HepG2 (cell line): ENCODE measurements around the gene SYTL3. TPM values are rescaled to one million over a fixed set of nuclear protein-coding genes. Genes with fewer than 3 reads are reported as not detected.

ENCODE experiments used
- ATAC-seq: fragments of 200-7000 bp; cut with Tn5 transposase; 3 replicates; pipeline ENCODE4 v1.9.1; 2020; ENCODE audit warnings: mild to moderate bottlenecking, moderate library complexity
- BruUV-seq: library from RNA; stranded (reverse); fragments of 400-500 nt; replicated peaks from 2 replicates; lab custom pipeline; 2021; lab: Mats Ljungman, UMichigan
- CTCF ChIA-PET: fragments of 300-600 bp; formaldehyde crosslinking; extraction: SDS; loops from one replicate; lab custom pipeline; 2021; ENCODE audit warnings: low total read pairs, inconsistent platforms, low intra/inter-chr PET ratio; lab: Yijun Ruan, JAX
- POLR2A ChIA-PET: fragments of 350-600 bp; sonication (Branson Sonifier 250); formaldehyde crosslinking; loops from one replicate; lab custom pipeline; 2020; ENCODE audit warnings: antibody characterized with exemption, inconsistent platforms; lab: Yijun Ruan, JAX
- DNase-seq: peaks from one replicate; pipeline ENCODE4 v3.0.0-alpha.2; 2015; ENCODE audit warnings: low spot score
- FAIRE-seq: peaks from 3 replicates; lab custom pipeline; 2011; peaks lifted over from hg19 to GRCh38; lab: Jason Lieb, UNC
- H2AFZ ChIP-seq: one replicate; pipeline ENCODE4 v1.6.1; 2011; ENCODE audit warnings: low read length, inconsistent platforms
- H3K27ac ChIP-seq: fragments of 300-600 bp; 3 replicates; pipeline ENCODE4 v1.8.0; 2011; ENCODE audit warnings: mixed run types, mild to moderate bottlenecking, mixed read lengths, low read length, inconsistent platforms; ENCODE audit not compliant: insufficient read depth; ENCODE audit errors: extremely low read length
- H3K27me3 ChIP-seq, 2 experiments: fragments of 200-600 bp in 1 of 2; 2 replicates in 1 of 2; 3 replicates in 1 of 2; pipeline versions ENCODE4 v1.6.0 to v1.8.0; 2011; ENCODE audit warnings: low read length in 2 of 2, mild to moderate bottlenecking in 2 of 2, moderate library complexity in 2 of 2, inconsistent platforms in 1 of 2; ENCODE audit not compliant: insufficient read depth in 2 of 2, control insufficient read depth in 1 of 2
- H3K36me3 ChIP-seq, 2 experiments: fragments of 200-600 bp in 1 of 2; replicated peaks in 1 of 2; 2 replicates in 1 of 2; 3 replicates in 1 of 2; pipeline versions ENCODE4 v1.5.1 to v1.8.0; 2011; ENCODE audit warnings: low read length in 2 of 2, inconsistent platforms in 1 of 2; ENCODE audit not compliant: insufficient read depth in 2 of 2, control insufficient read depth in 1 of 2
- H3K4me1 ChIP-seq: 2 replicates; pipeline ENCODE4 v1.5.1; 2012; ENCODE audit warnings: low read length, inconsistent platforms; ENCODE audit not compliant: insufficient read depth
- H3K4me2 ChIP-seq: 2 replicates; pipeline ENCODE4 v1.6.0; 2011; ENCODE audit warnings: low read depth, low read length, inconsistent platforms
- H3K4me3 ChIP-seq, 3 experiments: fragments of 200-600 bp in 1 of 3; sonication (generic), shearing (Covaris generic) in 1 of 3; replicated peaks in 1 of 3; 2 replicates each; pipeline ENCODE4 v1.5.1; 2011 to 2016; ENCODE audit warnings: low read length in 3 of 3, inconsistent platforms in 2 of 3, low read depth in 2 of 3, mild to moderate bottlenecking in 2 of 3, control low read depth in 1 of 3, mixed read lengths in 1 of 3; ENCODE audit not compliant: insufficient read depth in 1 of 3
- H3K79me2 ChIP-seq: one replicate; pipeline ENCODE4 v1.6.1; 2011; ENCODE audit warnings: low read length, inconsistent platforms; ENCODE audit not compliant: insufficient read depth
- H3K9ac ChIP-seq: 2 replicates; pipeline ENCODE4 v1.6.0; 2011; ENCODE audit warnings: mild to moderate bottlenecking, low read depth, low read length, inconsistent platforms; ENCODE audit not compliant: insufficient read depth
- H3K9me3 ChIP-seq: 2 replicates; pipeline ENCODE4 v1.5.1; 2012; ENCODE audit warnings: mild to moderate bottlenecking, low read length
- H4K20me1 ChIP-seq: 2 replicates; pipeline ENCODE4 v1.6.0; 2011; ENCODE audit warnings: inconsistent platforms, mild to moderate bottlenecking, low read length, moderate library complexity; ENCODE audit not compliant: insufficient read depth
- CC2D1A ChIP-seq: sonication (generic); formaldehyde crosslinking; IDR thresholded peaks from 2 replicates; pipeline ENCODE4 v1.8.1; 2023; ENCODE audit warnings: mild to moderate bottlenecking, missing genetic modification reagents
- GATA4 ChIP-seq: sonication (generic); IDR thresholded peaks from 2 replicates; pipeline ENCODE4 v1.6.1; 2016; ENCODE audit warnings: antibody characterized with exemption, low read depth, borderline replicate concordance
- JARID2 ChIP-seq: sonication (generic); formaldehyde crosslinking; IDR thresholded peaks from 2 replicates; pipeline ENCODE4 v1.8.1; 2023; ENCODE audit warnings: missing genetic modification reagents, inconsistent platforms; ENCODE audit not compliant: insufficient replicate concordance
- MAFG ChIP-seq: sonication (generic); formaldehyde crosslinking; IDR thresholded peaks from 2 replicates; pipeline ENCODE4 v1.5.1; 2020; ENCODE audit warnings: mild to moderate bottlenecking, missing genetic modification reagents
- NFE2 ChIP-seq: sonication (generic); formaldehyde crosslinking; IDR thresholded peaks from 2 replicates; pipeline ENCODE4 v1.4.0; 2020; ENCODE audit warnings: missing genetic modification reagents
- SALL1 ChIP-seq: sonication (generic); formaldehyde crosslinking; IDR thresholded peaks from 2 replicates; pipeline ENCODE4 v1.8.0; 2022; ENCODE audit warnings: mild to moderate bottlenecking, missing genetic modification reagents
- SMARCC2 ChIP-seq: fragments of 450-650 bp; IDR thresholded peaks from 2 replicates; pipeline ENCODE4 v1.6.1; 2017; ENCODE audit warnings: antibody characterized with exemption, mild to moderate bottlenecking
- SOX13 ChIP-seq, 3 experiments: fragments of 450-650 bp in 1 of 3; sonication (generic) in 1 of 3; formaldehyde crosslinking in 1 of 3; IDR thresholded peaks in 2 of 3; conservative IDR thresholded peaks in 1 of 3; 2 replicates each; pipeline versions ENCODE4 v1.5.0 to v1.6.1; 2016 to 2020; ENCODE audit warnings: antibody characterized with exemption in 1 of 3, mild to moderate bottlenecking in 1 of 3, missing compliant biosample characterization in 1 of 3, missing genetic modification reagents in 1 of 3, moderate library complexity in 1 of 3
- TFDP1 ChIP-seq: IDR thresholded peaks from 2 replicates; pipeline ENCODE4 v1.6.1; 2016; ENCODE audit warnings: missing compliant biosample characterization, missing genetic modification reagents, borderline replicate concordance
- ZNF18 ChIP-seq: sonication (generic); formaldehyde crosslinking; IDR thresholded peaks from 2 replicates; pipeline ENCODE4 v1.8.0; 2022; ENCODE audit warnings: mild to moderate bottlenecking, missing genetic modification reagents; ENCODE audit not compliant: insufficient replicate concordance
- ZNF180 ChIP-seq: sonication (generic); formaldehyde crosslinking; IDR thresholded peaks from 2 replicates; pipeline ENCODE4 v1.4.0; 2020; ENCODE audit warnings: low read depth, missing genetic modification reagents, borderline replicate concordance
- ZNF225 ChIP-seq: sonication (generic); formaldehyde crosslinking; IDR thresholded peaks from 2 replicates; pipeline ENCODE4 v1.4.0; 2020; ENCODE audit warnings: mild to moderate bottlenecking, missing genetic modification reagents
- ZNF557 ChIP-seq: sonication (generic); formaldehyde crosslinking; IDR thresholded peaks from 2 replicates; pipeline ENCODE4 v1.4.0; 2020; ENCODE audit warnings: missing genetic modification reagents
- ZNF782 ChIP-seq: sonication (generic); formaldehyde crosslinking; IDR thresholded peaks from 2 replicates; pipeline ENCODE4 v1.4.0; 2020; ENCODE audit warnings: missing genetic modification reagents, mild to moderate bottlenecking, borderline replicate concordance
- WGBS: methylation state at CpG from one replicate; pipeline ENCODE4 v1.1.6; 2017; ENCODE audit warnings: low lambda C conversion rate; 5-methylcytosine and 5-hydroxymethylcytosine counted together
- in situ Hi-C: cut with HindIII; loops from 2 replicates; pipeline ENCODE4 v1.10.0; 2017; ENCODE audit warnings: low pct_unique_long_range_greater_than_20kb; ENCODE audit not compliant: extremely low pct_ligation_motif_present
- intact Hi-C: fragments of 100-400 bp; cut with micrococcal nuclease; formaldehyde crosslinking; loops from one replicate; pipeline ENCODE4 v1.10.0; 2022; ENCODE audit not compliant: unreplicated experiment
- polyA plus RNA-seq, 8 experiments: library from polyadenylated mRNA; depleted of rRNA in 3 of 8; stranded (reverse) in 7 of 8; unstranded in 1 of 8; fragments of >200 nt; fragmentation: Illumina TruSeq in 4 of 8; extraction: Trizol in 4 of 8; gene quantifications; 2 replicates each; pipeline versions ENCODE4 v1.2.1 to v1.2.3, GENCODE V29; 2011 to 2016; ENCODE audit warnings: low read depth in 4 of 8, missing spikeins in 1 of 8, mixed read lengths in 1 of 8; ENCODE audit not compliant: insufficient read depth in 1 of 8
- total RNA-seq, 5 experiments: library from RNA; depleted of rRNA; stranded (reverse); fragments of >200 nt; fragmentation: Illumina TruSeq; extraction: Trizol; gene quantifications; 2 replicates each; pipeline ENCODE4 v1.2.3, GENCODE V29; 2016; ENCODE audit warnings: low read depth in 1 of 5

The SYTL3 gene
- total and polyA plus RNA-seq, 2 of the 13 experiments (the other 11 are each of a cell fraction or from before 2014, with no cell fraction given): 0.11 to 0.28 TPM

- TF ChIP-seq ZNF782 (CRISPR knock-in tag): no peak
- TF ChIP-seq ZNF557 (CRISPR knock-in tag): no peak
- no peak for TF ChIP-seq SALL1 (CRISPR knock-in tag)
Measured at GRCh38 chr6:158795516-158795915, 145.7 kb downstream of the SYTL3 start (continued).

- in situ Hi-C loops: loop anchor here (5.0 kb wide), 1 partner anchor 176 kb away; no protein-coding TSS in a partner anchor
- Histone ChIP-seq H4K20me1 (peaks cover 12% of the 10 kb centered on the region; the same call in 1 of the 2 replicates), H3K79me2 (peaks cover 54% of the 10 kb centered on the region), H3K4me2 (no peak overlapping the region), H2AFZ (no peak overlapping the region), H3K9ac (no peak overlapping the region), H3K4me3 (no peak overlapping the region)
- DNase-seq: no peak
- FAIRE-seq: no peak
- intact Hi-C loops: no loop called here
- TF ChIP-seq SMARCC2: no peak
- no peak for TF ChIP-seq CC2D1A
- TF ChIP-seq ZNF180 (CRISPR knock-in tag): no peak
- TF ChIP-seq GATA4: no peak
- TF ChIP-seq MAFG: no peak
- no peak for TF ChIP-seq NFE2 (CRISPR knock-in tag)
- TF ChIP-seq JARID2 (CRISPR knock-in tag): no peak
- TF ChIP-seq SOX13 (IDR thresholded peaks at IDR 0.05): no peak
- TF ChIP-seq SOX13 (CRISPR knock-in tag; conservative IDR thresholded peaks at IDR 0.05 in 1 of 2, IDR thresholded peaks at IDR 0.05 in 1 of 2): no peak
- no peak for TF ChIP-seq TFDP1 (CRISPR knock-in tag)
- TF ChIP-seq ZNF18 (CRISPR knock-in tag): no peak
- no peak for TF ChIP-seq ZNF225 (CRISPR knock-in tag)
- TF ChIP-seq, all 625 proteins: peak for 0
- Histone ChIP-seq H3K36me3 (peaks cover 0 to 1% of the 10 kb centered on the region in 2 experiments; a peak in 1 of 5 replicates), H3K4me1 (peaks cover 61% of the 10 kb centered on the region), H3K27ac (no peak overlapping the region), H3K27me3 (no peaks in the 10 kb centered on the region), H3K9me3 (no peaks in the 10 kb centered on the region)
- no peak for ATAC-seq
- POLR2A ChIA-PET: no interaction called here
- CTCF ChIA-PET: no interaction called here
- 100% methylated on average over 3 of the region's 3 CpGs for WGBS
- no TSS peak for BruUV-seq
Measured at GRCh38 chr6:158796353-158796752, 146.5 kb downstream of the SYTL3 start.
